NOMO-1 treated with dmso at 0.1 percent for 144 hours (cell line): ENCODE measurements around the gene DISP3.
A peak's percentile ranks its signal among the peaks of the same experiment; 100 is the strongest.

Experiments
- DNase-seq: peaks from one replicate; lab custom pipeline; 2025; ENCODE audit not compliant: unreplicated experiment; lab: John Stamatoyannopoulos, UW

Gene DISP3

GRCh38 chr1:11541956-11542355 is 63.0 kb downstream of the DISP3 start:
- no peak for DNase-seq

GRCh38 chr1:11543392-11543791 is 64.4 kb downstream of the DISP3 start:
- DNase-seq, result no peak

GRCh38 chr1:11543796-11544195 is 64.8 kb downstream of the DISP3 start:
- DNase-seq, result no peak

- DNase-seq, result no peak
These were observed 67.5 kb downstream of the DISP3 start for GRCh38 chr1:11546456-11546855.

GRCh38 chr1:11550664-11551283 is 71.8 kb downstream of the DISP3 start:
- DNase-seq, result peak; percentile 38

- DNase-seq, result no peak
These were observed 79.3 kb downstream of the DISP3 start for GRCh38 chr1:11558276-11558675.

GRCh38 chr1:11558871-11559590 is 80.1 kb downstream of the DISP3 start:
- DNase-seq, result no peak

- DNase-seq, result no peak
These were observed 80.6 kb downstream of the DISP3 start for GRCh38 chr1:11559591-11559970.

- DNase-seq, result no peak
These were observed 81.1 kb downstream of the DISP3 start for GRCh38 chr1:11560061-11560460.

- no peak for DNase-seq
These were observed 82.8 kb downstream of the DISP3 start for GRCh38 chr1:11561740-11562139.

- DNase-seq, result no peak
These were observed 83.7 kb downstream of the DISP3 start for GRCh38 chr1:11562664-11563063.

- peak; percentile 38 for DNase-seq
These were observed 84.7 kb downstream of the DISP3 start for GRCh38 chr1:11563560-11564069.

GRCh38 chr1:11564237-11564636 is 85.3 kb downstream of the DISP3 start:
- DNase-seq, result no peak

GRCh38 chr1:11566042-11566850 is 87.3 kb downstream of the DISP3 start:
- no peak for DNase-seq

GRCh38 chr1:11567244-11568065 is 88.5 kb downstream of the DISP3 start:
- DNase-seq, result no peak

GRCh38 chr1:11568687-11569086 is 89.7 kb downstream of the DISP3 start:
- DNase-seq, result no peak

- no peak for DNase-seq
These were observed 90.6 kb downstream of the DISP3 start for GRCh38 chr1:11569551-11569950.

GRCh38 chr1:11569954-11570353 is 91.0 kb downstream of the DISP3 start:
- no peak for DNase-seq

- DNase-seq, result no peak
These were observed 91.9 kb downstream of the DISP3 start for GRCh38 chr1:11570821-11571380.

GRCh38 chr1:11571906-11572616 is 93.1 kb downstream of the DISP3 start:
- DNase-seq, result no peak
